GM21723 (cell line): ENCODE data around the gene GAPVD1.
"Not testable (repeated sequence)": the region's sequence is repeated elsewhere in the genome, so short reads cannot be mapped to it uniquely, and the experiment has no call there.

Experiments used
- ATAC-seq: cut with Tn5 transposase; IDR thresholded peaks from one replicate; pipeline ENCODE4 v1.9.1; 2021; ENCODE audit warnings: mild to moderate bottlenecking, moderate library complexity; ENCODE audit not compliant: unreplicated experiment

Gene GAPVD1

DNA sequence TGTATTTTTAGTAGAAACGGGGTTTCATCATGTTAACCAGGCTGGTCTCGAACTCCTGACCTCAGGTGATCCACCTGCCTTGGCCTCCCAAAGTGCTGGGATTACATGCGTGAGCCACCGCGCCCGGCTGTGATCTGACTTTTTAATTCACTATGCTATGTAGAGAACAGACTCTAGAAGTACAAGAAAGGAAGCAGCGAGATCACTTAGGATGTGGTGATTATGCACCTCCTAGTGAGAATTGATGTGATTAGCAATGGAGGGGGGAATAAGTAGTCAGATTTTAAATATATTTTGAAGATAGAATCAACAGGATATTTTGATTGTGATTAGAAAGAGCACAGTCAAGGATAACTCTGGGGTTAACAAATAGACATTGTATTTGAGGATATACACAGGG lies 36.3 kb downstream of the GAPVD1 start:
- no peak for ATAC-seq

DNA sequence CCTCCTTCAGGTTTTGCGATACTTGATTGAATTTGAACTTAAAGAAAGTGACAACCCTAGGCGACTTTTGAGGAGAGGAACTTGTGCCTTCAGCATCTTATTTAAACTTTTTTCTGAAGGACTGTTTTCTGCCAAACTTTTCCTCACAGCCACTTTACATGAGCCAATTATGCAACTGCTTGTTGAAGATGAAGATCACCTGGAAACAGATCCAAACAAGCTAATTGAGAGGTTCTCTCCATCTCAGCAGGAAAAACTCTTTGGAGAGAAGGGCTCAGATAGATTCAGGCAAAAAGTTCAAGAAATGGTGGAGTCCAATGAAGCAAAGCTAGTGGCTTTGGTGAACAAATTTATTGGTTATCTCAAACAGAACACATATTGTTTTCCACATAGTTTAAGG lies 40.6 kb downstream of the GAPVD1 start:
- no peak for ATAC-seq

GRCh38 chr9:125304273-125304672 lies 42.6 kb downstream of the GAPVD1 start:
- no peak for ATAC-seq

- no peak for ATAC-seq
These were observed 50.8 kb downstream of the GAPVD1 start for GRCh38 chr9:125312411-125312810.

DNA sequence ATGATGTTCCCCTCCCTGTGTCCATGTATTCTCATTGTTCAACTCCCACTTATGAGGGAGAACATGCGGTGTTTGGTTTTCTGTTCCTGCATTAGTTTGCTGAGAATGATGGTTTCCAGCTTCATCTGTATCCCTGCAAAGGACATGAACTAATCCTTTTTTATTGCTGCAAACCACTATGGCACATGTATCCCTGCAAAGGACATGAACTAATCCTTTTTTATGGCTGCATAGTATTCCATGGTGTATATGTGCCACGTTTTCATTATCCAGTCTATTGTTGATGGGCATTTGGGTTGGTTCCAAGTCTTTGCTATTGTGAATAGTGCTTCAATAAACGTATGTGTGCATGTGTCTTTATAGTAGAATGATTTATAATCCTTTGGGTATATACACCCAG lies 54.7 kb downstream of the GAPVD1 start:
- not testable (repeated sequence) for ATAC-seq

DNA sequence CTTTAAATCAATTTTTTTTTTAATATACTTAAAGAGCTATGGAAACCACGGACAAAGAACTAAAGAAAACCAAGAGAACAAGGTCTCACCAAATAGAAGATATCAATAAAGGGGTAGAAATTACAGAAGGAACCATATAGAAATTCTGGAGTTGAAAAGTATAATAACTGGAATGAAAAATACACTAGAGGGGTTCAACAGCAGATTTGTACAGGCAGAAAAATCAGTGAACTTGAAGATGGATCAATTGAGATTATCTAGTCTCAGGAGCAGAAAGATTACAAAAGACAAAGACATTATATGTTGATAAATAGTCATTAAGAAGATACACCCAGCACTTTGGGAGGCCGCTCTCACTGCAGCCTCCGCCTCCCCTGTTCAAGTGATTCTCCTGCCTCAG lies 56.1 kb downstream of the GAPVD1 start:
- no peak for ATAC-seq

GRCh38 chr9:125321496-125321895 lies 59.9 kb downstream of the GAPVD1 start:
- no peak for ATAC-seq

GRCh38 chr9:125323615-125324014 lies 62.0 kb downstream of the GAPVD1 start:
- ATAC-seq: no peak

DNA sequence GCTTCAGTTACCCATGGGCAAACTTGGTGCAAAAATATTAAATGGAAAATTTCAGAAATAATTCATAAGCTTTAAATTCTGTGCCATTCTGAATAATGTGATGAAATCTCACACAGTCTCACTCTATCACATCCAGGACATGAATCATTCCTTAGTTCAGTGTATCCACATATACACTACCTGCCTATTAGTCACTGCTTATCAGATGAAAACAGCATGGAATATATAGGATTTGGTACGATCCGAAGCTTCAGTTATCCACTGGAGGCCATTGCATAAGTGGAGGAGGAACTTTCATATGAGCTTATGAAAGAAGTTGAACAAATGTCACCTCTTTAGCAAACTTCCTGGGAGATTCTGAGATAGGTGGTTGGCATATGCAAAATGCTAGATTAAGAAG lies 64.2 kb downstream of the GAPVD1 start:
- no peak for ATAC-seq

GRCh38 chr9:125329978-125330377 lies 68.4 kb downstream of the GAPVD1 start:
- no peak for ATAC-seq

GRCh38 chr9:125330587-125330986 lies 69.0 kb downstream of the GAPVD1 start:
- no peak for ATAC-seq

- ATAC-seq: peak; percentile 86
These were observed 70.9 kb downstream of the GAPVD1 start for GRCh38 chr9:125332527-125332926.

- ATAC-seq: no peak
These were observed 75.6 kb downstream of the GAPVD1 start for GRCh38 chr9:125337236-125337635.

DNA sequence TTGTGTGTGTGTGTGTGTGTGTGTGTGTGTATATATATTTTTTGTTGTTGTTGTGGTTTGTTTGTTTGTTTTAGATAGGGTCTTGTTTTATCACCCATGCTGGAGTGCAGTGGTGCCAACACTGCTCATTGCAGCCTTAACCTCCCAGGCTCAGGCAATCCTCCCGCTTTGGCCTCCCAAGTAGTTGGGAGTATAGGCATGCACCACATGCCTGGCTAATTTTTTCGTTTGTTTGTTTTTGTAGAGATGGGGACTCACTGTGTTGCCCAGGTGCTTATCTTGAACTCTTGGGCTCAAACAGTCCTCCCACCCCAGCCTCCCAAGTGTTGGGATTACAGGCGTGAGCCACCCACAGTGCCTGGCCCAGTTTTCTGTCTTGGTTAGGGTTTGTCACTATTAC lies 77.3 kb downstream of the GAPVD1 start:
- no peak for ATAC-seq

DNA sequence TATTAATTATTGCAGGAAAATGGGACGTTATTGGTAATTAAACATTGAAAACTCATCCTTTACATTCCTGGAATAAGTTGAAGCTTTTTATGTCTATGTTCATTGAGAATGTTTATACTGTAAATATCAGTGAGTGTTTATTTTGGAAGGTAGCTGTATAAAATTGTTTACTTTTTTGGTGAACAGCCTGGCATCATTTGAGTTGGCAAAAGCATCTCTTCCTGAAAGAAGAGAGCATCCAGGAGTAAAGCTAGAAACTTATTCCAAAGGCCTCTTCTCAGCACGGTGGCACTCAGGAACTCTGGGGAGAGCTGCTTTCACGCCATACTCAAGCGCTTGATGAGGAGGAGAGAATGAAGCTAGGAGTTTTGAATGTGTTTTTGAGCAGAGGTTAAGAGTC lies 79.9 kb downstream of the GAPVD1 start:
- no peak for ATAC-seq

DNA sequence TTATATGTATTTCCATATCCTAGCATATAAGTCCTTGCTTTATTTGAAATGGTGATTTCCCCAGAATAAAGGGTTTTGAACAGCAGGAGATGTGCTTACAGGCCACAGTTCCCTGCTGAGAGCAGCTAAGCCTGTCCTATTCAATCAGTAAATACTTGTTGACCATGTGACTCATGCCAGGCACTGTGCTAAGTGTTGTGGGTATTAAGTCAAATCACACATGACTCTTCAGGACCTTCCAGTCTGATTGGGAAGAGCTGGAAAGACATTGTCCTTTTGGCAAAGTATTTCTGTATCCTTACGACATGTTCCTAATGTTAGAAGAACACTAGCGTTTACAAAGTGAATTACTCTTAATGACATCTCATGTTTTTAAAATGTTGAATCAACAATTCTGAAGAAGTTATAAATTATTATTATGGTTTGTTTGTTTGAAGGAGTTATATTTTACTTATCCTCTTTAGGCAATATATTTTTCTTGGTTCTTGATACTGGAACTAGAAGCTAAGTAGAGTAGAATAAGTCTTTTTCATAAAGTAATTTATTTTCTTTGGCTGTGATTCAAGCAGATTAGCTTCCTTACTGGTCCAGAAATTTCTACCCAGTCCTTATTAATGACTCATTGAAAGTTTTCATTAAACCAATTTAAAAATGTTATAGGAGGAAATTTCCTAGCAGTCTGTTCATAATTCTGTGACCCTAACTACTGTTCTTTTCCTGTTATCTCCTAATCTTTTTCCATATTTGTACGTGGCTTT lies 82.1 kb downstream of the GAPVD1 start:
- no peak for ATAC-seq

GRCh38 chr9:125346080-125346732 lies 84.6 kb downstream of the GAPVD1 start:
- ATAC-seq: no peak

- no peak for ATAC-seq
These were observed 94.0 kb downstream of the GAPVD1 start for GRCh38 chr9:125355601-125356000.

DNA sequence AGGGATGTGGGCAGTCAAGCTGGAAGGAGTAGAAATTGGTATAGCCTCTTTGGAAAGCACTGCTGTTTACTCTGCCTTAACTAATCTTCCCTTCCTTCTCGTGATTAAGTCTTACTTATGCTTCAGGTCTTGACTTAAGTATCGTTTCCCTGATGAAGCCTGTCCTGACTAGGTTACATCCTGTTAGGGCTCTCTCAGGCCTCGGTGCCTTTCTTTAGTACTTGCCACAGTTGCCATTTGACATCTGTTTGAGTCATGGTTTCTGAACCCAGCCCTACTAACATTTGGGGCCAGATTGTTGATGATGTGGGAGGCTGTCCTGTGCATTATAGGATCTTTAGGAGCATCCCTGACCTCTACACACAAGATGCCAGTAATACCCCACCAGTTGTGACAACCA lies 94.4 kb downstream of the GAPVD1 start:
- no peak for ATAC-seq

DNA sequence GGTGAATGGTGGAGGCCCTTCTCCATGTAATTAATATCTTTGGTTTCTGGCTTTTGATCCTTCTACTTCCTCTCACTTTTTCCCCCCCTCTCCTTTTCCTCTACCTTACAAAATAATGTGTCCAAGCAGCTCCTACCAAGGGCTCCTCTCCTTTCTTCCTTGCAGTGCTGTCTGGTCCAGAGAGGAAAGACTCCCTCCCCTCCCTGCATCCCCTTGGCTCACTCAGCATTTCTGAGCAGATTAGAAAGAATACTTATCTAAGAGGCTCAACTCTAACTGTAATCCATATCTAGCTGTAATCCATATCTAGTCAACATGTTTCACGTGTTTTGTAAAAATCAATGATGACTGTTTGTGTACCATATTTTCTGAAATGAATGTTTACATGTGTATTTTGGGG lies 97.4 kb downstream of the GAPVD1 start:
- no peak for ATAC-seq

- ATAC-seq: no peak
These were observed 99.0 kb downstream of the GAPVD1 start for GRCh38 chr9:125360601-125361000.

- no peak for ATAC-seq
These were observed 100.4 kb downstream of the GAPVD1 start for GRCh38 chr9:125361837-125362531.
